ENCODE results near the gene RNF7. TPM values are rescaled to one million over a fixed set of nuclear protein-coding genes. Genes with fewer than 3 reads are reported as not detected.

Gene RNF7
- total and polyA plus RNA-seq, 2 of the 13 experiments (the other 11 are each of a cell fraction or from before 2014, with no cell fraction given), result 66.4 to 94.7 TPM

GRCh38 chr3:141714671-141715070 lies 23.4 kb upstream of the RNF7 start:
- Histone ChIP-seq H3K79me2 (ENCODE audit: insufficient read depth, low read length) (no peaks in the 10 kb centered on the region), H3K36me3 (replicated peaks in 1 of 2; ENCODE audit: control insufficient read depth in 1 of 2, insufficient read depth in 2 of 2, low read length in 2 of 2) (no peaks in the 10 kb centered on the region), H2AFZ (ENCODE audit: low read length) (no peak overlapping the region), H4K20me1 (ENCODE audit: insufficient read depth, low read length) (no peaks in the 10 kb centered on the region), H3K9ac (ENCODE audit: insufficient read depth, low read depth, low read length) (no peak overlapping the region), H3K4me1 (ENCODE audit: insufficient read depth, low read length) (peaks cover 14% of the 10 kb centered on the region), H3K27ac (ENCODE audit: extremely low read length, insufficient read depth, low read length) (no peak overlapping the region), H3K9me3 (ENCODE audit: low read length) (no peaks in the 10 kb centered on the region), H3K4me3 (replicated peaks in 1 of 3; ENCODE audit: insufficient read depth in 1 of 3, low read depth in 2 of 3, low read length in 3 of 3) (no peak overlapping the region), H3K27me3 (ENCODE audit: control insufficient read depth in 1 of 2, insufficient read depth in 2 of 2, low read length in 2 of 2) (0 out of 5 replicates have a peak, but pooled peaks cover 0 to 1% of the 10 kb centered on the region in 2 experiments), H3K4me2 (ENCODE audit: low read depth, low read length) (no peak overlapping the region)
- in situ Hi-C loops (cut with HindIII; ENCODE audit: extremely low pct_ligation_motif_present, low pct_unique_long_range_greater_than_20kb), result no loop called here
- FAIRE-seq (no peak), ATAC-seq (no peak), DNase-seq (ENCODE audit: low spot score) (no peak)
- BruUV-seq (replicated peaks), result no TSS peak
- TF ChIP-seq E2F1 (CRISPR knock-in tag; IDR thresholded peaks at IDR 0.05) (no peak), HNRNPK (IDR thresholded peaks at IDR 0.05; ENCODE audit: low read depth, low read length, poor library complexity, severe bottlenecking) (peak; percentile 90)
- WGBS (ENCODE audit: low lambda C conversion rate), result 43% methylated on average over 1 of the region's 1 CpG
- ChIA-PET CTCF (ENCODE audit: low intra/inter-chr PET ratio, low total read pairs) (no interaction called here), POLR2A (interaction anchor here (2.1 kb wide), 1 partner anchor 14 kb away, joined by 6 read pairs; no protein-coding TSS in a partner anchor)
- intact Hi-C loops (cut with micrococcal nuclease; ENCODE audit: unreplicated experiment), result no loop called here

GRCh38 chr3:141722081-141722480 lies 16.0 kb upstream of the RNF7 start:
- POLR2A ChIA-PET, result no interaction called here

More at GRCh38 chr3:141722081-141722480, 16.0 kb upstream of the RNF7 start:
- no peak overlapping the region for H3K27ac ChIP-seq (ENCODE audit: extremely low read length, insufficient read depth, low read length)
- no peaks in the 10 kb centered on the region for H4K20me1 ChIP-seq (ENCODE audit: insufficient read depth, low read length)
- peaks cover 4% of the 10 kb centered on the region for H3K4me1 ChIP-seq (ENCODE audit: insufficient read depth, low read length)
- no peak overlapping the region for H2AFZ ChIP-seq (ENCODE audit: low read length)
- intact Hi-C loops (cut with micrococcal nuclease; ENCODE audit: unreplicated experiment), result no loop called here
- no peak for DNase-seq (ENCODE audit: low spot score)
- H3K9ac ChIP-seq (ENCODE audit: insufficient read depth, low read depth, low read length), result no peak overlapping the region
- H3K9me3 ChIP-seq (ENCODE audit: low read length), result no peaks in the 10 kb centered on the region
- no peak overlapping the region for H3K4me3 ChIP-seq (replicated peaks in 1 of 3; ENCODE audit: insufficient read depth in 1 of 3, low read depth in 2 of 3, low read length in 3 of 3)
- no peaks in the 10 kb centered on the region for H3K36me3 ChIP-seq (replicated peaks in 1 of 2; ENCODE audit: control insufficient read depth in 1 of 2, insufficient read depth in 2 of 2, low read length in 2 of 2)
- CTCF ChIA-PET (ENCODE audit: low intra/inter-chr PET ratio, low total read pairs), result no interaction called here
- in situ Hi-C loops (cut with HindIII; ENCODE audit: extremely low pct_ligation_motif_present, low pct_unique_long_range_greater_than_20kb), result no loop called here
- H3K4me2 ChIP-seq (ENCODE audit: low read depth, low read length), result no peak overlapping the region
- no TSS peak for BruUV-seq (replicated peaks)
- no peak for ATAC-seq
- H3K27me3 ChIP-seq (ENCODE audit: control insufficient read depth in 1 of 2, insufficient read depth in 2 of 2, low read length in 2 of 2), result no peaks in the 10 kb centered on the region
- 56% methylated on average over 2 of the region's 2 CpGs for WGBS (ENCODE audit: low lambda C conversion rate)
- no peak for FAIRE-seq
- no peaks in the 10 kb centered on the region for H3K79me2 ChIP-seq (ENCODE audit: insufficient read depth, low read length)
- TF ChIP-seq ZSCAN31 (CRISPR knock-in tag; IDR thresholded peaks at IDR 0.05; ENCODE audit: low read depth) (no peak), ZNF329 (CRISPR knock-in tag; IDR thresholded peaks at IDR 0.05; ENCODE audit: low read depth) (no peak)
